Stimulated activated naive CD4-positive, alpha-beta T cell (primary cell): ENCODE measurements around the gene ILK.

ENCODE experiments used
- DNase-seq, 6 experiments: peaks; one replicate each; lab custom pipeline; 2025; lab: John Stamatoyannopoulos, UW

The ILK gene

DNA sequence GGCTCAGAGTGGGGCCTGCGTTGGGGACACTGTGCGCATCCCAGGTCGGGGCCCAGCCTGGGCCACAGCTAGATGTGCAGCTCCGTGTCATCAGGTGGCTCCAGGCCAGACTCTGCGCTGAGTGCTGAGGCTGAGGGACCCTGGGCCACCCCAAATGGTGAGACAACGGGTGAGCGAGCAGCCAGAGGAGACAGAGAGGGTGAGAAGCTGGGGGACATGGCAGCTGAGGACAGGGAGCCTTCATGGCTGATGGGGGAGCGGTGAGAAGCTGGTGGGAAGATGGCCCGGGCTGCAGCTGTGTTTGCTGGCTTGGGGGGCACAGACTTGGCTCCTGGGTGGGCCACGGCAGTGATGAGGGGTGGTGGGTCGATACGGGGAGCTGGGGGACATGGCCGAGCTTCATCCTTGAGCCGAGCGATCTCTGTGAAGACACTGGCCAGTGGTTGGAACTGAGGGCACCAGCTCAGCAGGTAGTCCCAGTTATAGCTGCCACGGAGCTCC, 18.2 kb downstream of the ILK start:
- DNase-seq: no peak

DNA sequence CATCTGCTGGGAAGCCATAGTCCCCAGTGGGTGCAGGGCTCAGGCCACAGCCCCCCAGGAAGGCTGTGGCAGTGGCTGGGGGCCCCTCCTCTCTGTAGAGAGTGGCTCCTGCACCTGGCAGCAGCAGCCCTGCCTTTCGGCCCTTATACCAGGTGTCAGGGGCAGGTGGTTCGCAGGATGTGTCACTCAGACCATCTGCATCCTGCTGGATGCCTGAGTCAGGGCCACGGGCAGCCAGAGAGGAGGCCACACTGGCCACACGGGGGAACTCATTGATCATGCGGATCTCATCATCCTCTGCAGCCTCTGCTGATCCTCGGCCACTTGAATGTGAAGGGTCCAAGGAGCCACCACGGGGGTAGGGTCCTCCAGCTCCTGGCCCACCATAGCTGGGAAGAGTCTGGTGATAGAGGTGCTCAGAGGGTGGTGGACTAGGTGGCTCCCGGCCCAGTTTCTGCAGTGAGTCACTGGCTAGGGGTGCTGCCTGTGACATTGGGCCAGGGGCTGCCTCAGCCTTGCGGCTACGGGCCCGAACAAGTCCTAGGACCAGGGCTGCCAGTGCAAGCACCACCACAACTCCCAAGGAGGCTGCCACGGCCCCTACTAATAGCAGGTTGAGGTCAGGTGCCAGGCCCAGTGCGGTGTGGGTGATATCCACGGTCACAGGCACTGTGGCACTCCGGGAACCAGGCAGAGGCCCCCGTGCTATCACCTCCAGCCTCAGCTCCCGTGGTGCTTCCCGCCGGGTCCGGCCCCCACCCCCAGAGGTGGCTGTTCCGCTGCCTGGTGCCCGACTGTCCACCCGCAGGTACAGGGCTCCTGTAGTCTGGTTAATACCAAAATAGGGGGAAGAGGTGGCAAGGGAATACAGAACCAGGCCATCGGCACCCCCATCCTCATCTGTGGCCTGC, 18.9 kb downstream of the ILK start:
- no peak for DNase-seq

DNA sequence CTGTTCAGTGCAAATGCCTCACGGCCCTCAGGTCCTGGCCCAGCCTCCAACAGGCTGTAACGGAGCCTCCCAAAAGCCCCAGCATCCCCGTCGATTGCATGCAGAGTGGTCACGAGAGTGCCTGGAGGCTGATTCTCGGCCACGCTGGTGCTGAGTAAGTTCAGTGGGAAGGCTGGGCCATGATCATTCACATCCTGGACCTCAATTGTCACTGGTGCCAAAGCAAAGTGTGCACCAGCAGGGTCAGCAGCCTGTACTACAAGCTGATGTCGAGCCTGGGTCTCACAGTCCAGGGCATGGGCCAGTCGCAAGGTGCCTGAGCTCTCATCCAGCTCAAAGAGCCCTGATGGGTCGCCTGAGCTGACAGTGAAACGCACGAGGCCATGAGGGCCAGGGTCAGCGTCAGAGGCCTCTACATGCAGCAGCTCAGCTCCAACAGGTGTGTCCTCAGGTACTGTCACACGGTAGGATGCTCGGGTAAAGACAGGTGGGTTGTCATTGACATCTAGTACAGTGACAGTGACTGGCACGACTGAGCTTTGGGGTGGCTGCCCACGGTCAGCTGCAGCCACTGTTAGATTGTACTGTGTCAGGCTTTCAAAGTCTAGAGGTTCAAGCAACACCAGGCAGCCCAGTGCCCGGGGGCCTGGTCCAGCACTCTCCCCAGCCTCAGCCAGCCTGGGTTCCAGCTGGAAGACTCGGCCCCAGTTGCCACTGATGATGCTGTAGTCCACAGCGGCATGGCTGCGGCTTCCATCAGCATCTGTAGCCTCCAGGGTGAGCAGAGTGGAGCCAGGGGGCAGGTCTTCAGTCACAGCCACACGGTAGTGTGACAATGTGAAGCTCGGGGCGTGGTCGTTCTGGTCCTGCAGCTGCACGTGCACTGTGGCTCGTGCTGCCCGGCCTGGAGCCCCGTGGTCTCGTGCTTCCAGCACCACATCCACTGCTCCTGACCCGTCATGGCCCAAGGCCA, 20.1 kb downstream of the ILK start:
- DNase-seq: no peak

DNA sequence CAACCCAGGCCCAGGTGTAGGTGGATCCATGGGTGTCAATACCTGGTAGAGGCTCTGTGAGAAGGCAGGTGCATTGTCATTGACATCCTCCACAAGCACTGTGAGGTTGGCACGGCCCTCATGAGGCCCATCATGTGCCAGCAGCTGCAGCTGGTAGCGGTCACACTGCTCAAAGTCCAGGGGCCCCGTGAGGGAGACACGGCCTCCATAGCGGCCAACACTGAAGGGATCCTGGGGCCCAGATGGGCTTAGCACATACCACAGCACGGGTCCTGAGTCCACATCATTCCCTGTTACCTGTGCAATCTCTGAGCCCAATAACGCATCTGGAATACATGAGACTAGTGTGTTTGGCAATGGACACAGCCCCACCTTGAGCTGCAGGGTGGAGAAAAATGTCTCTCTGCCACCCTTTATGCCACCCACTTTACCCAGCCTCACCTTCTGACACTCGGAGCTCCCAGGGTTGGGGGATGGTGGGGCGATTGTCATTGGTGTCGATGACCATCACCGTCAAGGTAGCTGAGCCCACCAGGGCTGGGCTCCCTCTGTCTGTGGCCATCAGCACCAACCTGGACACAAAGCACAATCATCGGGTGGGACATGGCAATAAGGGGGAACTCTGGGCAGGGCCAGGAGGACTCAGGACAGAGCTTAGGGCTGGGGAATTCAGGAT, 21.7 kb downstream of the ILK start:
- DNase-seq: no peak

DNA sequence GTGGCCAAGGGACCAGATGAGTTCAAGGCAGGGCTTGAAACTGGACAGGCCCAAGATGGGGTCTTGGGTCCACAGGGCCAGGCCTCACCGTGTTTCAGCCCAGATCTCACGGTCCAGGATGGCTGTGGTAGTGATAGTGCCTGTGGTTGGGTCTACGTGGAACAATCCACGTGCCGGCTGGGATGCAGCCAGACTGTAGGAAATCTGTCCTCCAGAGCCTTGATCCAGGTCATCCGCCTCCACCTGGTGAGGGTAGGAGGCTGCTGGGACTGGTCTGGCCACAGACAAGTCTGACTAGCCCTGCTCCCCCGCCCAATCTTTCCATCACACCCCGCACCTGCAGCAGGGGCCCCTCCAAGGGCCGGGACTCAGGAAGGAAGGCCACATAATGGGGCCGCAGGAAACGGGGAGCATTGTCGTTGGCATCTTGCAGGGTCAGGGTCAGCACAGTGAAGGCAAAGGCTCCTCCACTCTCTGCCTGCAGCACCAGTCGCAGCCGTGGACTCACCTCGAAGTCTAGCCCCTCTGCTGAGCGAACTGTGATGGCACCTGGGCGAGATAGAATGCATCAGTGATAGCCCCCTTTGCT, 22.4 kb downstream of the ILK start:
- DNase-seq: no peak

DNA sequence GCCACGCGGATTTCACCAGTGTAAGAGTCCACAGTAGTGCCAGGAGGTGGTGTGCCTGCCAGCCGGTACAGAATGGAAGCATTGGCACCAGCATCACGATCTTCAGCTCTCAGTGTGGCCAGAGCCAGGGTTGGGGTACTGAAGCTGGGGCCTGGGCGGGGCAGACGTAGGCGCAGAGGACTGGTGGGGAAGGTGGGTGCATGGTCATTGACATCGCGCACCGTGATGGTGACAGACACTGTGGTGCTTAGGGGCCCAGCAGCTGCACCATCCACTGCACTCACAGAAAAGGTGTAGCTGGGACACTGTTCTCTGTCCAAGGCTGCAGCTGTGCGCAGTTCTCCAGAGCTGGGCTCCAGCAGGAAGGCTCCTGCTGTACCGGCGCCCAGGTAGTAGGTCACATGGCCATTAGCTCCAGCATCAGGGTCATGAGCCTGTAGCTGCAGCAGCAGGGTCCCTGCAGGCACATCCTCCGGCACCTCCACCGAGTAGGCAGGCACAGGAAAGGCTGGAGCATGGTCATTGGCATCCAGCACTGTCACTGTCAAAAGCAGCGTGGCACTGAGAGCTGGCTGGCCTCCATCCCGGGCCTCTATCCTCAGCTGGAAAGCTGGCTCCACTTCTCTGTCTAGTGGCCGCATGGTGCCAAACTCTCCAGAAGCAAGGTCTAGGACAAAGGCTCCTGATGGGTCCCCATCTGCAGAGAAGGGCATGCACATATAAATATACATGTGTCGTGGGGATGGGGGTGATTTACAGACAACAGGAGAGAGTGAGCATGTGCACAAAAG, 23.6 kb downstream of the ILK start:
- no peak for DNase-seq

DNA sequence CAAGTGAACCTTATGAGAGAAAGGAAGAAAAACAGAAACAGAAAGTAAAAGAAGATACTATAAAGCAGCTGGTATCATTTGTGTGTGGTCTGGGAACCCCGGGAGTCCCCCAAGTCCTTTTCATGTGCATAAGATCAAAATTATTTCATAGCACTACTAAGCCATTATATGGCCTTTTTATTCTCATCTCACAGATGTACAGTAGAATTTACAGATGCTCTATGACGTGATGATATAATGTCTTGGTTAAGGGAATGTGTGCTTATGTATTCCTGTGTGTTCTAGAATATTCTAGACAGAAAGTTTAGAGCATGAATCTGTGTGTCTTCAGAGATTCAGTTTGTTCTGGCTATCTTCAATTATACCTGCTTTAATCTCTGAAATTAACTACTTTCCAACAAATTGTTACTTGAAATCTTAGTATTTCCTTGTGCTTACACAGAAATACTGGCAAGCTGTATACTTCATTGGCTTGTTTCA, 24.2 kb downstream of the ILK start:
- DNase-seq: peak in 3 of 6 experiments; percentile 4 to 20 (median 12)

DNA sequence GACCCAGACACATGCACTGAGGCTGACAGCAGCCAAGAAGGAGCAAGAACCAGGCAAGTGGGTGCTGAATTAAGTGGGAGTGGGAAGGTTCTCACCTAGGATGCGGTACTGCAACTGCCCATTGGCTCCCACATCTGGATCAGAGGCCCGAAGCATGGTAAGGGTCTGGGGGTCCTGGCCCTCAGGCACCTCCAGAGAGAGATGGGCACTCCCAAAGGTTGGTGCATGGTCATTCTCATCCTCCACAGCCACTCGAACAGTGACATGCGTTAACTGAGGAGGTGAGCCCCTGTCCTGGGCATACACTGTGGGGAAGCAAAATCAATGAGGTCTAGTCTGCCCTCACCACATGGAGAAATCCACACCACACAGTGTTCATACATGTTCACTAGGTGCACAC, 25.0 kb downstream of the ILK start:
- no peak for DNase-seq

DNA sequence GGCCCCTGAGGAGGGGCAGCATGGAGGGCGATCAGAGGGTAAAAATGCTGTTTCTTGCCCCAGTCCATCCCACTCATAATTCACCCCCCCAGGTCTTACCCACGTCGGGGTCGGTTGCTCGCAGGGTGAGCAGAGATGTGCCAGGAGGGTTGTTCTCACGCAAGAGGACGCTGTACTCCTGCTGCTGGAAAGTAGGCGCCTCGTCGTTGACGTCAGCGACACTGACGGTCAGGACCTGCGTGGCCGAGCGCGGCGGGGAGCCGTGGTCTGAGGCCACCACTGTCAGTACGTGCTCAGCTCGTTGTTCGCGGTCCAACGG, 26.0 kb downstream of the ILK start:
- DNase-seq: no peak

DNA sequence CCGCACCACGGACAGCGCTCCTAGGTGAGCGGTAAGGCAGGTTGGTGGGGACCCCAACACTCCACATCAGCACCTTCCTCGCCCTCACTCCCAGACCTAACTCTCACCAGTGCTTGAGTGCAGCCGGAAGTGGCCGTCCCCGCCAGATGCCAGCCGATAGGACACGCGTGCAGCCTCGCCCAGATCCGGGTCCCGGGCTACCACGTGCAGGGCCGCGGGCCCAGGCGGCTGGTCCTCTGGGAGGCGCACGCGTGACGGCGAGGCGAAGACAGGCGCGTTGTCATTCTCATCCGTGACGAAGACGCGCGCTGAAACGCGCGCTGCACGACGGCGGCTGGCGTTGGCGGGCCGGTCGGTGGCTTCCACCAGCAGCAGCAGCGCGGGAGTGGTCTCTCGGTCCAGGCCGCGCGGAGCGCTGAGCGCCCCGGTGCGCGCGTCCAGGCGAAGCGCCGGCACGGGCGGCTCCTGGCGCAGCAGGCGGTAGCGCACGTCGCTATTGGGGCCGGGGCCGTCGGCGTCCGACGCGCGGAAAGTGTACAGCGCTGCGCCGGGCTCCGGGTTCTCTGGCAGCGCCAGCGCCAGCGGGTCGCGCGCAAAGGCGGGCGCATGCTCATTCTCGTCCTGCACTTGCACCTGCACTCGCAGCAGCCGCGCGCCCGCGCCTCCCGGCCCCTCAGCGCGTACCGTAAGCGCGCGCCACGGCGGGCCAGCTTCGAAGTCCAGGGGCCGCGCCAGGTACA, 26.5 kb downstream of the ILK start:
- no peak for DNase-seq

DNA sequence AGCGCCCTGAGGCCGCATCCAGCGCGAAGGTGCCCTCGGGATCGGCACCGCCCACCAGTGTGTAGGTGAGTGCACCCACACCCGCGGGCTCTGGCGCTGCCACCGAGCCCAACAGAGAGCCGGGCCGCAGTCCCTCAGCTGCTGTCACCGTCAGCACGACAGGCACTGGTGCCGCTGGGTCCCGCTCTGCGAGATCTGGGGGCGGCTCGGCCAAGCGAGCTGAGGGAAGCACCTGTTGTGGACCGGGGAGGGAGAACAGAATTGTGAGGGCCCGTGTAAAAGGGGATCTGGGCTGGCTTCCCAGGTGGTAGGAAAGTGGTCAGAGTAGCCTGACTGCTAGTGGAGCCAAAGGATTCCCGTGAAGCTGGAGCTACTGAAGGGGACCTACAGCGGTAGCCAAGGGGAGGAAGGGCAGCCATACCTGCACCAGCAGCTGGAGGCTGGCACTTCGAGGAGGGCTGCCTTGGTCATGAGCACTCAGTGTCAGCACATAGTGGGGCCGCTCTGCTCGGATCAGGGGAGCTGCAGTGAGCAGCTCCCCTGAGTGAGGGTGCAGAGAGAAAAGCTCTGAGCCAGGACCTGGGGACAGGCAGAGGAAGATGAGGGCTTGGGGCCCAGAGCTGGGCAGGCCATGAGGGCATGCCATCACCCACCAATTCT, 27.2 kb downstream of the ILK start:
- no peak for DNase-seq

DNA sequence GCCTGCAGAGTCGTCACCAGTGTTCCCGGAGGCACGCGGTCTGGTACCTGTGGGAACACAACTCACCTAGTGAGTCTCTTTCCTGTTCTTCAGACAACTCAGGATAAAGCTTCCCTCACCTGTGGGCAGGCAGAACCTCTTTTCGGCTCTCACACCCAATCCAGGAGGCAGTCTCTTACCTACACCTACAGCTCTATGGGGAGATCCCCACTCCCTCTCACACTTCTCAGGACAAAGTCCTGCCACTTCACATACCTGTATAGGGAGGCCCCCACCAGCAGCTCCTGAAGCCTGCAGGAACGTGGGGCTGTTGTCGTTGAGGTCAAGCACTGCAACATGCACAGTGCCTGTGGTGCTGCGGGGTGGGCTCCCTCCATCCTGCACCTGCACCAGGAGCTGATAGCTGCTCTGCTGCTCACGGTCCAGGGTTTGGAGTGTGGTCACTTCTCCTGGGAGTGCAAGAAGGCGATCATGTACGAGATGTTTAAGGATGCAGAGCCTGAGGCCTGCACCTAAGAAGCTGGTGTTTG, 27.9 kb downstream of the ILK start:
- no peak for DNase-seq

DNA sequence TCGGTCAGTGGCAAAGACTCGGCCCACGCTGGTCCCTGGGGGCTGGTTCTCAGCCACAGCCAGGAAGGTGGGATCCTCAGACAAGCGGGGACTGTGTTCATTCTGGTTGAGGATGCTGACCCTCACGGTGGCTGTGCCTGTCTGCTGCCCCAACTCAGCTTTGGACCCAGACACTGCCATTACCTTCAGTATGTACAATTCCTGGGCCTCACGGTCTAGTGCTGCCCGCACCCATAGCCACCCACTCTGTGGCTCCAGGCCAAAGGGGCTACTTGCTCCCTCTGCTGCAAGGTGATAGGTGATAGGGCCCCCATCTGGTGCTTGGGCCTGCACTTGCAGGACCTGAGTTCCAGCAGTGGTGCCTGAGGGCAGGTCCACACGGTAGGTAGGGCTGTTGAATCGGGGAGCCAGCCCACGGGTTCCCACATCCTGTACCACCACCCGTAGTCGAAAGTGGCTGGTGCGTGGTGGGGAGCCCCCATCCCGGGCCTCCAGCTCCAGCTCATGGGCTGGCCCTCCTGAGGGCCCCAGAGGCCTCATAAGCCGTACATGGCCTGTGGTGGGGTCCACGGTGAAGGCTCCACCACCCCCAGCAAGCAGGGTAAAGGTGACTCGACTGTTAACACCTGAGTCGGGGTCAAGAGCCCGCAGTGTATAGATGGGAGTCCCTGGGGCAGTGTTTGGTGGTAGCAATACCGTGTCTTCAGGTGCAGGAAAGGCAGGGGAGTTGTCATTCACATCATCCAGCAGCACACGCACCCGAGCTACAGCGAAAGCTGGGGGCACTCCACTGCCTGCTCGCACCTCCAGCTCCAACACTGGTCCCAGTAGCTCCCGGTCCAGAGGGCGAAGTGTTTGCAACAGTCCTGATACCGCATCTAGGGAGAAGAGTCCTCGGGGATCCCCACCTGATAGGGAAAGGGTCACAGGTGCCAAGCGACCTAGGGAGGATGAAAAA, 28.8 kb downstream of the ILK start:
- no peak for DNase-seq

DNA sequence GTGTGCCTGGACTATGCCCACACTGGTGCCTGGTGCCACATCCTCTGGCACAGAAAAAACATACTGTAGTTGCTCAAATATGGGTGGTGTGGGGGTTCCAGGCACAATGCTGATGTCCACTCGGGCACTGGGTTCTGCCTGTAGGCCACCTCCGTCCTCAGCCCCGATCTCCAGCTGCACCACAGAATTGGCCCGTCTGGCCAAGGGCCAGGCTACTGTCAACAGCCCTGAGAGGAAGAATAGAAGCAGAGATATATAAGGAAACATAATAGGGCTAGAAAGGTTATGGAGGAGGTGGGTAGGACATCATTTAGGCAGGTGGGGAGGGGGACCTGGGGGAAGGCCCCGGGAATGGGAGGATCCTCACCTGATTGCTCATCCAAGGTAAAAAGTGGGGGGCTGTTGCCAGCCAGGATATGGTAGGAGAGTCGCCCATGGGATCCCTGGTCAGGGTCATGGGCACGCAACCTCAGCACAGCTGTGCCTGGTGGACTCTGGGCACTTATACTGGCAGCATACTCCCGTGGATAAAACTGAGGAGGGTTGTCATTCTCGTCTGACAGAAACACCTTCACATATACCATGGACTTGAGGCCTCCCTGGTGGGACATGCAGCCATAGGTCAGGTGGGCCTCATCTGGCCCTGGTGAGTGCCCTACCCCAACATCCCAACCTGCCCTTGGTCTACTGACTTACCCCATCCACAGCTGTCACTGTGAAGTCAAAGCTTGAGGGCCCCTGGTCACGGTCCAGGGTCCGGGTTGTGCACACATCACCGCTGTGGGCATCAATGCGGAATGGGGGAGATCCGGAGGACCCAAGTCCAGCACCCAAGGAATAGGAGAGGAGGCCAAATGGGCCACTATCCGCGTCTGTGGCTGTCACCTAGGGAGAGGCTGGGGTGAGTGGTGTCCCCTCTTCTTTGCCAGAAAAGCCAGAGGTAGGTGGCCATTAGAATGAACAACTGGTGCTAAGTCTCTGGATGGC, 30.1 kb downstream of the ILK start:
- no peak for DNase-seq

DNA sequence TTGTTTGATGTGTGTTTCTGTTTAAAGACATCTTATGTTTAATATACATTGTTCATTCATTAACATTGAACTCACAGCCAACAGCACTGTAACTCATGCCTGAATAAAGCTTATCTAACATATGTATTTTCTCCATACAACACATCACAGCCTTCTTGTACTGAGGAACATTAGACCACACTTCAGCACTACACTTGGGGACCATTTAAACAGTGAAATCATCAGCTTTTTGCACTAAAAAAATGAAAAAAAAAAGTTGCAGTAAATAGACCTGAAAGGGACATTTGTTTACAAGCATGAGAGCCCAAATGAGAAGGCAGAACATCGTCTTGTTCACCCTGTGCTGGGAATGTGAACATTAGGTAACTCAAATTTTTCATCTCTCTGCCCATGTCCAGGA, 31.0 kb downstream of the ILK start:
- DNase-seq: no peak

DNA sequence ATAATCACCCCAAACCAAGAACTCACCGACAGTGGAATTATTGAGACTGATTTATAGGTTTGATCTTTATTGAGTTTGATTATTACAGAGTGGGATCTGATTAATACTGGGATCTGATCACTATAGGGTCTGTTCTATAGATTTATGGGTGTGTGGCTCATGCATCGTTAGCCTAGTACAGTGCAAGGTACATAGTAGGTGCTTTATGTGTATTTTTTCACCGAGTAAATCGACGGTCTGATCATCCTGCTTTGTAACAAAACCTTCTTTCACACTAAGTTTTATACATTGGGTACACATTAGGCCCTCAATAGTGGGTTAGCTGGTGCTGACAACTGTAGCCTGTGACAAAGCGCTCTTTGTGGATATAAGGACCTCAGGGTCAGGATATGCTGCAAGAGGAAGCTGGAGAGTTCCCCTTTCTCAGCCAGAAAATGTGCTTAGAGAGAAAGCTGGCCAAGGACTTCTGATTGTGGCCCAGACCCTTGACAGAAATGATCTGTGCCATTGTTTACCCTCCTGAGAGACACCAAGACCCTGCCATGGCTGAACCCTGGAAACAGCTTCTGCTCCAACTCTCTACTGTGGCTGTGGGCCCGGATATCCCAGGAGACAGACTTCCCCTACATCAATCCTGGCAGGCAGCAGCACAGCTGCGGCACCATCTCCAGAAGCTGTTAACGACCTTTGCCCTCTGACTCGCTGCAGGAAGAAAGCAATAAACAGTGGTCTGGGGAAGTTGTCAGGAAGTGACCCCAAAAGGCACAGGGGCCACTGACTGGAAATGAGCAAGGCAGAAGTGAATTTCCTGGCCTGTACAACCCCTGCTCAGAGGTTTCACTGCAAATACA, 31.7 kb downstream of the ILK start:
- DNase-seq: no peak
